H9 (cell line): ENCODE data around the gene TFEB. TPM values are rescaled to one million over a fixed set of nuclear protein-coding genes. Genes with fewer than 3 reads are reported as not detected.

ENCODE experiments used
- DNase-seq: peaks from one replicate; pipeline ENCODE4 v3.0.0-alpha.2; 2017
- H2AFZ ChIP-seq: one replicate; pipeline ENCODE4 v1.6.1; 2013; ENCODE audit warnings: mild to moderate bottlenecking, low read length, control low read depth, moderate library complexity
- H2AK5ac ChIP-seq: 2 replicates; pipeline ENCODE4 v1.6.1; 2013; ENCODE audit warnings: low read length, control low read depth, mixed read lengths; ENCODE audit not compliant: insufficient read length
- H2BK120ac ChIP-seq: one replicate; pipeline ENCODE4 v1.6.1; 2013; ENCODE audit warnings: low read depth, mild to moderate bottlenecking, low read length, control low read depth, inconsistent platforms; ENCODE audit not compliant: poor library complexity, severe bottlenecking
- H2BK12ac ChIP-seq: 2 replicates; pipeline ENCODE4 v1.6.1; 2013; ENCODE audit warnings: low read length, control low read depth, mixed read lengths, low read depth; ENCODE audit not compliant: insufficient read length
- H2BK15ac ChIP-seq: 2 replicates; pipeline ENCODE4 v1.6.1; 2013; ENCODE audit warnings: low read depth, low read length, control low read depth
- H2BK20ac ChIP-seq: one replicate; pipeline ENCODE4 v1.6.1; 2013; ENCODE audit warnings: low read depth, mild to moderate bottlenecking, low read length, control low read depth, inconsistent platforms; ENCODE audit not compliant: poor library complexity, severe bottlenecking
- H2BK5ac ChIP-seq: 2 replicates; pipeline ENCODE4 v1.6.1; 2013; ENCODE audit warnings: low read length, control low read depth, mixed read lengths; ENCODE audit not compliant: insufficient read length
- H3K14ac ChIP-seq: 2 replicates; pipeline ENCODE4 v1.6.1; 2013; ENCODE audit warnings: low read length, control low read depth; ENCODE audit not compliant: insufficient read depth
- H3K18ac ChIP-seq: 2 replicates; pipeline ENCODE4 v1.6.1; 2013; ENCODE audit warnings: low read depth, mild to moderate bottlenecking, mixed read lengths, low read length, control low read depth; ENCODE audit not compliant: insufficient read length
- H3K23ac ChIP-seq: 2 replicates; pipeline ENCODE4 v1.6.1; 2013; ENCODE audit warnings: low read length, control low read depth, mixed read lengths, low read depth; ENCODE audit not compliant: insufficient read length
- H3K23me2 ChIP-seq: 2 replicates; pipeline ENCODE4 v1.6.1; 2013; ENCODE audit warnings: low read depth, mild to moderate bottlenecking, mixed read lengths, low read length, control low read depth; ENCODE audit not compliant: insufficient read length, poor library complexity, severe bottlenecking
- H3K27ac ChIP-seq: 2 replicates; pipeline ENCODE4 v1.5.1; 2013; ENCODE audit warnings: low read length, control low read depth, mixed read lengths, low read depth; ENCODE audit not compliant: insufficient read length
- H3K27me3 ChIP-seq: 2 replicates; pipeline ENCODE4 v1.6.1; 2013; ENCODE audit warnings: low read length, control low read depth, inconsistent platforms; ENCODE audit not compliant: insufficient read depth
- H3K4ac ChIP-seq: 2 replicates; pipeline ENCODE4 v1.6.1; 2013; ENCODE audit warnings: low read depth, mild to moderate bottlenecking, control low read depth, inconsistent platforms, low read length, moderate library complexity
- H3K4me1 ChIP-seq: 2 replicates; pipeline ENCODE4 v1.6.1; 2013; ENCODE audit warnings: low read length, control low read depth, inconsistent platforms; ENCODE audit not compliant: insufficient read depth
- H3K4me2 ChIP-seq: 2 replicates; pipeline ENCODE4 v1.6.1; 2013; ENCODE audit warnings: low read length, control low read depth, mixed read lengths; ENCODE audit not compliant: insufficient read length, insufficient read depth
- H3K56ac ChIP-seq: 2 replicates; pipeline ENCODE4 v1.6.1; 2013; ENCODE audit warnings: low read depth, mild to moderate bottlenecking, mixed read lengths, low read length, control low read depth; ENCODE audit not compliant: insufficient read length
- H3K79me1 ChIP-seq: 2 replicates; pipeline ENCODE4 v1.6.1; 2013; ENCODE audit warnings: low read depth, mild to moderate bottlenecking, moderate library complexity, low read length, control low read depth, inconsistent platforms; ENCODE audit not compliant: insufficient read depth, poor library complexity, severe bottlenecking
- H3K79me2 ChIP-seq: 2 replicates; pipeline ENCODE4 v1.6.1; 2013; ENCODE audit warnings: low read length, control low read depth, inconsistent platforms; ENCODE audit not compliant: insufficient read depth
- H3K9ac ChIP-seq: 2 replicates; pipeline ENCODE4 v1.6.1; 2013; ENCODE audit warnings: low read length, control low read depth, mixed read lengths; ENCODE audit not compliant: insufficient read length; ENCODE audit errors: extremely low read depth
- H3K9me3 ChIP-seq: one replicate; pipeline ENCODE4 v1.6.1; 2013; ENCODE audit warnings: low read depth, low read length, inconsistent platforms; ENCODE audit not compliant: control insufficient read depth
- H3T11ph ChIP-seq: one replicate; pipeline ENCODE4 v1.6.1; 2013; ENCODE audit warnings: mild to moderate bottlenecking, low read length, control low read depth, inconsistent platforms
- H4K20me1 ChIP-seq: one replicate; pipeline ENCODE4 v1.6.1; 2013; ENCODE audit not compliant: control insufficient read depth, insufficient read length, insufficient read depth
- H4K5ac ChIP-seq: 2 replicates; pipeline ENCODE4 v1.6.1; 2013; ENCODE audit warnings: low read depth, mild to moderate bottlenecking, mixed read lengths, low read length, control low read depth; ENCODE audit not compliant: insufficient read length
- H4K8ac ChIP-seq: replicated peaks from 2 replicates; pipeline ENCODE4 v1.6.1; 2013; ENCODE audit warnings: low read length, control low read depth, mixed read lengths, low read depth; ENCODE audit not compliant: insufficient read length
- H4K91ac ChIP-seq: 2 replicates; pipeline ENCODE4 v1.6.1; 2013; ENCODE audit warnings: low read depth, mild to moderate bottlenecking, moderate library complexity, mixed read lengths, low read length, control low read depth; ENCODE audit not compliant: insufficient read length
- H3K27ac Mint-ChIP-seq, 3 experiments: 2 replicates in 2 of 3; 3 replicates in 1 of 3; pipeline ENCODE4 v1.8.0; 2020 to 2021; ENCODE audit warnings: mixed read lengths in 3 of 3, mild to moderate bottlenecking in 1 of 3, moderate library complexity in 1 of 3
- H3K27me3 Mint-ChIP-seq: 2 replicates; pipeline ENCODE4 v1.8.0; 2021; ENCODE audit warnings: low read depth, mild to moderate bottlenecking, moderate library complexity, mixed read lengths
- H3K36me3 Mint-ChIP-seq, 3 experiments: 2 replicates in 2 of 3; 3 replicates in 1 of 3; pipeline ENCODE4 v1.8.0; 2020 to 2021; ENCODE audit warnings: low read depth in 3 of 3, mixed read lengths in 3 of 3; ENCODE audit not compliant: insufficient read depth in 1 of 3
- H3K4me1 Mint-ChIP-seq, 2 experiments: 2 replicates each; pipeline ENCODE4 v1.8.0; 2020; ENCODE audit warnings: mixed read lengths in 2 of 2
- H3K4me3 Mint-ChIP-seq, 2 experiments: 2 replicates in 1 of 2; 3 replicates in 1 of 2; pipeline ENCODE4 v1.8.0; 2020 to 2021; ENCODE audit warnings: mild to moderate bottlenecking in 2 of 2, mixed read lengths in 2 of 2, moderate library complexity in 1 of 2
- H3K9me3 Mint-ChIP-seq, 2 experiments: 2 replicates in 1 of 2; 3 replicates in 1 of 2; pipeline ENCODE4 v1.8.0; 2020; ENCODE audit warnings: mild to moderate bottlenecking in 2 of 2, mixed read lengths in 2 of 2, moderate library complexity in 1 of 2
- WGBS: extraction: QIAGEN DNeasy Blood & Tissue Kit; methylation state at CpG from one replicate; pipeline ENCODE4 v1.1.7; 2013; ENCODE audit warnings: missing lambda C conversion rate, low lambda C conversion rate, mixed read lengths; ENCODE audit not compliant: insufficient read length; ENCODE audit errors: extremely low coverage; 5-methylcytosine and 5-hydroxymethylcytosine counted together
- total RNA-seq: library from RNA; stranded (reverse); gene quantifications from 2 replicates; pipeline ENCODE4 v1.2.1, GENCODE V29; 2021
- TF ChIP-seq, protein P1 (sequence below): fragments of 200-600 bp; sonication (generic); conservative IDR thresholded peaks from 3 replicates; pipeline ENCODE4 v1.8.0; 2021; ENCODE audit warnings: antibody characterized with exemption, mild to moderate bottlenecking

Gene TFEB
- total RNA-seq, 1 experiment from 2014 or later, result 1.2 TPM

- Mint-ChIP-seq H3K27me3 (peaks cover 43% of the 10 kb centered on the region), H3K27ac (no peak overlapping the region), H3K4me3 (no peak overlapping the region), H3K9me3 (peaks cover 6 to 10% of the 10 kb centered on the region in 2 experiments; a peak in 4 of 5 replicates), H3K36me3 (no peaks in the 10 kb centered on the region), H3K4me1 (peaks cover 14 to 36% of the 10 kb centered on the region in 2 experiments)
- Histone ChIP-seq H3K27ac (no peak overlapping the region), H3K23me2 (no peaks in the 10 kb centered on the region), H2BK120ac (no peak overlapping the region), H3K23ac (no peak overlapping the region), H2BK12ac (no peak overlapping the region), H3K4ac (no peak overlapping the region), H3K56ac (no peak overlapping the region), H2AFZ (no peak overlapping the region), H3K27me3 (no peaks in the 10 kb centered on the region), H3K9me3 (no peaks in the 10 kb centered on the region), H3K18ac (no peak overlapping the region), H2AK5ac (no peak overlapping the region), H4K5ac (no peak overlapping the region), H2BK15ac (no peak overlapping the region), H3T11ph (no peak overlapping the region), H3K4me2 (no peak overlapping the region), H4K91ac (no peak overlapping the region), H2BK20ac (no peak overlapping the region), H4K20me1 (no peaks in the 10 kb centered on the region), H3K14ac (no peak overlapping the region), H2BK5ac (no peak overlapping the region), H3K4me1 (no peaks in the 10 kb centered on the region), H3K79me2 (no peaks in the 10 kb centered on the region), H3K79me1 (no peaks in the 10 kb centered on the region), H3K9ac (no peak overlapping the region), H4K8ac (no peak overlapping the region)
- no peak for DNase-seq
- no CpG with 5 or more reads among the region's 5 CpGs for WGBS
- TF ChIP-seq, protein P1, sequence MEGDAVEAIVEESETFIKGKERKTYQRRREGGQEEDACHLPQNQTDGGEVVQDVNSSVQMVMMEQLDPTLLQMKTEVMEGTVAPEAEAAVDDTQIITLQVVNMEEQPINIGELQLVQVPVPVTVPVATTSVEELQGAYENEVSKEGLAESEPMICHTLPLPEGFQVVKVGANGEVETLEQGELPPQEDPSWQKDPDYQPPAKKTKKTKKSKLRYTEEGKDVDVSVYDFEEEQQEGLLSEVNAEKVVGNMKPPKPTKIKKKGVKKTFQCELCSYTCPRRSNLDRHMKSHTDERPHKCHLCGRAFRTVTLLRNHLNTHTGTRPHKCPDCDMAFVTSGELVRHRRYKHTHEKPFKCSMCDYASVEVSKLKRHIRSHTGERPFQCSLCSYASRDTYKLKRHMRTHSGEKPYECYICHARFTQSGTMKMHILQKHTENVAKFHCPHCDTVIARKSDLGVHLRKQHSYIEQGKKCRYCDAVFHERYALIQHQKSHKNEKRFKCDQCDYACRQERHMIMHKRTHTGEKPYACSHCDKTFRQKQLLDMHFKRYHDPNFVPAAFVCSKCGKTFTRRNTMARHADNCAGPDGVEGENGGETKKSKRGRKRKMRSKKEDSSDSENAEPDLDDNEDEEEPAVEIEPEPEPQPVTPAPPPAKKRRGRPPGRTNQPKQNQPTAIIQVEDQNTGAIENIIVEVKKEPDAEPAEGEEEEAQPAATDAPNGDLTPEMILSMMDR, result no peak
Observed at GRCh38 chr6:41673704-41674000, 61.8 kb downstream of the TFEB start.
